Neural crest cell (in vitro differentiated cells): ENCODE results near the gene OSBPL3. TPM values are rescaled to one million over a fixed set of nuclear protein-coding genes. Genes with fewer than 3 reads are reported as not detected.

ENCODE experiments used
- DNase-seq: peaks from one replicate; pipeline ENCODE4 v3.0.0; 2021; ENCODE audit warnings: low read depth, mixed read lengths, low spot score
- H3K27ac Mint-ChIP-seq: one replicate; pipeline ENCODE4 v1.8.0; 2021; ENCODE audit warnings: mild to moderate bottlenecking, mixed read lengths; ENCODE audit not compliant: unreplicated experiment
- H3K27me3 Mint-ChIP-seq: 2 replicates; pipeline ENCODE4 v1.8.0; 2021; ENCODE audit warnings: low read depth, mild to moderate bottlenecking, mixed read lengths
- H3K36me3 Mint-ChIP-seq: 2 replicates; pipeline ENCODE4 v1.8.0; 2021; ENCODE audit warnings: low read depth, mild to moderate bottlenecking, mixed read lengths
- H3K4me1 Mint-ChIP-seq: 2 replicates; pipeline ENCODE4 v1.8.0; 2021; ENCODE audit warnings: mixed read lengths
- H3K4me3 Mint-ChIP-seq: one replicate; pipeline ENCODE4 v1.8.0; 2021; ENCODE audit warnings: mild to moderate bottlenecking, mixed read lengths
- H3K9me3 Mint-ChIP-seq: 2 replicates; pipeline ENCODE4 v1.8.0; 2021; ENCODE audit warnings: mixed read lengths
- total RNA-seq: library from RNA; stranded (reverse); gene quantifications from 2 replicates; pipeline ENCODE4 v1.2.1, GENCODE V29; 2021
- TF ChIP-seq, protein P1 (sequence below): fragments of 200-600 bp; sonication (generic); conservative IDR thresholded peaks from 2 replicates; pipeline ENCODE4 v1.5.0; 2021; ENCODE audit warnings: antibody characterized with exemption, mild to moderate bottlenecking

The OSBPL3 gene
- total RNA-seq, 1 donor from 2014 or later = 11.8 TPM

DNA sequence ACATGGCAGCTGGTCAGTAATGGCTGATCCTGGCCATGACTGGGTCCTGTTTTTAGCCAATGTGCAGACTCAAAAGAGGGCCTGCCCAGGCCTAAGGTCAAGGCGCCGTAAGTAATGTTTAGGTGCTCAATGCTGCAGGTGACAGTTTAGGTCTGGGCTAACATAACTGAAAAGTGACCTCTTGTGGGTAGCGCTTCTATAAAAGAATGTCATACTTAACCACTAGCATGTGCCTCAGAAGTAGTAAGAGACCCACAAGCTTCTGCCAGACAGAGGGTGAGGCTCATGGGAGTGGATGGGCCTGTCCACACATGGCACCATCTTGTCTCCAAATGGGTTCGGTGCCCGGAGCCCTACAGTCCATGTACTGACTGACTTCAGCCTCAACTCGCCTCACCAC lies 132.2 kb downstream of the OSBPL3 start:
- no peak for DNase-seq
- Mint-ChIP-seq H3K4me3 (no peak overlapping the region), H3K4me1 (peaks cover 23% of the 10 kb centered on the region), H3K27ac (no peak overlapping the region), H3K9me3 (no peaks in the 10 kb centered on the region), H3K36me3 (no peaks in the 10 kb centered on the region), H3K27me3 (no peaks in the 10 kb centered on the region)
- TF ChIP-seq, protein P1, sequence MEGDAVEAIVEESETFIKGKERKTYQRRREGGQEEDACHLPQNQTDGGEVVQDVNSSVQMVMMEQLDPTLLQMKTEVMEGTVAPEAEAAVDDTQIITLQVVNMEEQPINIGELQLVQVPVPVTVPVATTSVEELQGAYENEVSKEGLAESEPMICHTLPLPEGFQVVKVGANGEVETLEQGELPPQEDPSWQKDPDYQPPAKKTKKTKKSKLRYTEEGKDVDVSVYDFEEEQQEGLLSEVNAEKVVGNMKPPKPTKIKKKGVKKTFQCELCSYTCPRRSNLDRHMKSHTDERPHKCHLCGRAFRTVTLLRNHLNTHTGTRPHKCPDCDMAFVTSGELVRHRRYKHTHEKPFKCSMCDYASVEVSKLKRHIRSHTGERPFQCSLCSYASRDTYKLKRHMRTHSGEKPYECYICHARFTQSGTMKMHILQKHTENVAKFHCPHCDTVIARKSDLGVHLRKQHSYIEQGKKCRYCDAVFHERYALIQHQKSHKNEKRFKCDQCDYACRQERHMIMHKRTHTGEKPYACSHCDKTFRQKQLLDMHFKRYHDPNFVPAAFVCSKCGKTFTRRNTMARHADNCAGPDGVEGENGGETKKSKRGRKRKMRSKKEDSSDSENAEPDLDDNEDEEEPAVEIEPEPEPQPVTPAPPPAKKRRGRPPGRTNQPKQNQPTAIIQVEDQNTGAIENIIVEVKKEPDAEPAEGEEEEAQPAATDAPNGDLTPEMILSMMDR = no peak

DNA sequence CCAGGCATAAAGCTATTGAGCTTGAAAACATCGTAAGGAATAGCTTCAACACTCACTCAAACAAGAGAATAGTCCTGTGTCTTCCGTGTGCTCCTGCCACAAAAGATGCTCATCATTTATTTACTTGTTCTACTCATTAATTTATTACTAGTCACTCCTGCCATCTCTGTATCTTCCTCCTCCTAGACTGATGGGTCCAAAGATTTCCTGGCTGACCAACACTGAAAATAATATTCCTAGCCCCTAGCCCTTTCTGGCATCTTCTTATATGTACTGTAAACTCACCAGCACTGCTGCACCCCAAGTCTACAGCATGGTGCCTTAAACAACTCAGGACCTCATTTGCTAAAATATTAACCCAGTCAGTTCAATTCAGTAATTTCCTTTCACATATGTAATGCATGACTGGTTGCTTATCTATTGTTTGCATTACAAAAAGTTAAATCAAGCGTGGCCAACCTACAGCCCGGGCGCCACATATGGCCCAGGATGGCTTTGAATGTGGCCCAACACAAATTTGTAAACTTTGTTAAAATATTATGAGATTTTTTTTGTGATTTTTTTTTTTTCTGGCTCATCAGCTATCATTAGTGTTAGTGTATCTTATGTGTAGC lies 136.1 kb downstream of the OSBPL3 start:
- Mint-ChIP-seq H3K9me3 (no peaks in the 10 kb centered on the region), H3K27ac (peak overlapping the region; percentile 5), H3K36me3 (peaks cover 1% of the 10 kb centered on the region), H3K4me1 (peaks cover 26% of the 10 kb centered on the region), H3K4me3 (peak overlapping the region; percentile 1), H3K27me3 (no peaks in the 10 kb centered on the region)
- TF ChIP-seq, protein P1 = no peak
- DNase-seq = no peak

DNA sequence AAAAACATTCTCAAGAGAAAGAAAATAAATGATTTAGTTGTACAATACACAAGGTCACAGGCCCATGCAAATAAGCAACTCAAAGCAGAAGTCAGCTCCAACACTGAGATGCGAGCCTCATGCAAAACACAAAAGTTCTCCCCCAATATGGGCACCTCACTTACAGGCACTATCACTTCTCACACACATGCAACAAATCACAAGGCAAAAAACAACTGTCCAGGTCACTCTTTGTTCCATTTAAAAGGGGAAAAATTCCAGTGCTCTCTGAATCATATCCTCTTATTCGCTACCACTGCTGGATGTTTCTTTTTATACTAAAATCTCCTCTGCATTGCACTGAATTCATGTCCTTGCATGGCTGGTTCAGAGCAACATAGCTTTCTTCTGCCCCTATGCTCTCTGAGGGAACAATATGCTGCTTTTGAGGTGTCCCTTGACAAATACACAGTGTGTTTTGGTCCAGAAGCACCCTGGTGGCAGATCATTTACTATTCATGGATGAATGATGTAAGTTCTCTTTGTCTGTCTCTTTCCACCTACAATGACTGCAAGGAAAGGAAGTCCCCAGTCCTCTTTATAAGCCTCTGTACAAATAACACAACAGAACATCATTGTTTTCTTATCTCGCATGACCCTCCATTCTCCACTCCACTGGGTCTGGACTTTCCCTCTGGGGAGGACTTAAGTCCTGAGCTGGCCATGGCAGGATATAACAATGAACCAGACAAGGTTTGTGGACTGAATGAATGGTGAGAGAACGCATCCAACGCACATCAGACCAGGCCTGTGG lies 137.3 kb downstream of the OSBPL3 start:
- DNase-seq = no peak
- H3K27ac Mint-ChIP-seq = peak overlapping the region; percentile 88
- no peaks in the 10 kb centered on the region for H3K9me3 Mint-ChIP-seq
- H3K4me1 Mint-ChIP-seq = peaks cover 26% of the 10 kb centered on the region
- H3K36me3 Mint-ChIP-seq = peaks cover 2% of the 10 kb centered on the region
- TF ChIP-seq, protein P1 = no peak
- peak overlapping the region; percentile 5 for H3K4me3 Mint-ChIP-seq
- no peaks in the 10 kb centered on the region for H3K27me3 Mint-ChIP-seq

DNA sequence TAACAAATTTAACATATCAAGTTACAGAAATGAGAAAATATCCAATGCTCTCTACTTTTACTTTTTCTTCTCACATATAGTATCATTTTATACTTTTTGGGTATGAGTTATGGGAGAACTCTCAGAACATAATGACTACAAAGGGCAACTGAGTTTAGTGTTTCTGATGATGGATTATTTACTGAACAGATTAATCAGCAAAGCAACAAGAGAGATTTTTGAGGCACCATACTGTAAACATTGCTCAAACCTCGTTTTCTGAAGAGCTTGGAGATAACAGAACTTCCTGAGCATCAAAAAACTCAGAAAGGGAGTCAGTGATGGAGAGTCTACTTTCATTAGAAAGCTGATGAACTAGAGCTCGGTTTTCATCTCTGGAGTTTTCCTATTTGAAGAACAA lies 137.9 kb downstream of the OSBPL3 start:
- peaks cover 26% of the 10 kb centered on the region for H3K4me1 Mint-ChIP-seq
- peaks cover 2% of the 10 kb centered on the region for H3K36me3 Mint-ChIP-seq
- TF ChIP-seq, protein P1 = no peak
- no peak overlapping the region for H3K4me3 Mint-ChIP-seq
- H3K27me3 Mint-ChIP-seq = no peaks in the 10 kb centered on the region
- H3K9me3 Mint-ChIP-seq = no peaks in the 10 kb centered on the region
- H3K27ac Mint-ChIP-seq = no peak overlapping the region
- no peak for DNase-seq

- H3K36me3 Mint-ChIP-seq = peaks cover 2% of the 10 kb centered on the region
- no peaks in the 10 kb centered on the region for H3K27me3 Mint-ChIP-seq
- TF ChIP-seq, protein P1 = no peak
- no peaks in the 10 kb centered on the region for H3K9me3 Mint-ChIP-seq
- DNase-seq = no peak
- H3K4me1 Mint-ChIP-seq = peaks cover 26% of the 10 kb centered on the region
- no peak overlapping the region for H3K27ac Mint-ChIP-seq
- H3K4me3 Mint-ChIP-seq = no peak overlapping the region
Observed at GRCh38 chr7:24840563-24840962, 139.4 kb downstream of the OSBPL3 start.
